Measurements from ENCODE around the gene BCDIN3D. TPM values are rescaled to one million over a fixed set of nuclear protein-coding genes. Genes with fewer than 3 reads are reported as not detected.

Gene BCDIN3D
- total RNA-seq, 1 donor from 2014 or later = 3.3 TPM

DNA sequence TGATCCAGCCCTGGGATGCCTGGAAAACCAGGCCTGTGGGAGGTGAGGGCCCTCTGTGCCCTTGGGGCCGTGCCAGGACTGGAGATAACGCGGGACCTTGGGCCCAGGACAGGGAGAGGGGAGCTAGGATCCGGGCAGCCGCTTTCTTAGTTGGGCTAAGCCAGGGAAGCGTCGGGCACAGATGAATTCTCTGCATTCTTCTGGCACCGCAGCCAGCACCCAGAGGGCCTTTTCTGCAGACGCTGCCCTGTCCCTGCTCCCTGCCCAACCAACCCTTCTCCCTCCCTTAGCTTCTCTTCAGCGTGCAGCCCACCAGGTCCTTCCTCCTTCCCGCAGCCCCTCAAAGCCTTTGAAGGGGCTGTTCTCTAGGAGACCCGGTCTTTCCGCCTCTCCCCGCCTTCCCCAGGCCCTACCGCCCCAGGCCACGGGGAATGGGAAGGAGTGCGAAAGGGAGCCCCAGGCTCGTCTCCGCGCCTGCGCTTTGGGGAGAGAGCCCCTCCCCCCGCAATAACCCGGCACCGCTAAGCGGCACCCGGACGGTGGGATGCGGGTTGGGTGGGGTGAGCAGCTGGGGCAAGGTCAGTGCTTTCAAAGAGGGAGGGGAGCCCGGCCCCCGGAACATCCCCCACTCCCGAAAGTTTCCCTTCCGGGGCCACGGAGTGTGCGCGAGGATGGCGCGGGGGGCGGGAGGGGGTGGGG, 15.4 kb downstream of the BCDIN3D start:
- TF ChIP-seq, protein P1, sequence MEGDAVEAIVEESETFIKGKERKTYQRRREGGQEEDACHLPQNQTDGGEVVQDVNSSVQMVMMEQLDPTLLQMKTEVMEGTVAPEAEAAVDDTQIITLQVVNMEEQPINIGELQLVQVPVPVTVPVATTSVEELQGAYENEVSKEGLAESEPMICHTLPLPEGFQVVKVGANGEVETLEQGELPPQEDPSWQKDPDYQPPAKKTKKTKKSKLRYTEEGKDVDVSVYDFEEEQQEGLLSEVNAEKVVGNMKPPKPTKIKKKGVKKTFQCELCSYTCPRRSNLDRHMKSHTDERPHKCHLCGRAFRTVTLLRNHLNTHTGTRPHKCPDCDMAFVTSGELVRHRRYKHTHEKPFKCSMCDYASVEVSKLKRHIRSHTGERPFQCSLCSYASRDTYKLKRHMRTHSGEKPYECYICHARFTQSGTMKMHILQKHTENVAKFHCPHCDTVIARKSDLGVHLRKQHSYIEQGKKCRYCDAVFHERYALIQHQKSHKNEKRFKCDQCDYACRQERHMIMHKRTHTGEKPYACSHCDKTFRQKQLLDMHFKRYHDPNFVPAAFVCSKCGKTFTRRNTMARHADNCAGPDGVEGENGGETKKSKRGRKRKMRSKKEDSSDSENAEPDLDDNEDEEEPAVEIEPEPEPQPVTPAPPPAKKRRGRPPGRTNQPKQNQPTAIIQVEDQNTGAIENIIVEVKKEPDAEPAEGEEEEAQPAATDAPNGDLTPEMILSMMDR (IDR thresholded peaks at IDR 0.05) = no peak
- peaks cover 52% of the 10 kb centered on the region for H3K4me1 Mint-ChIP-seq (ENCODE audit: low read depth)
- DNase-seq (ENCODE audit: low spot score) = no peak

DNA sequence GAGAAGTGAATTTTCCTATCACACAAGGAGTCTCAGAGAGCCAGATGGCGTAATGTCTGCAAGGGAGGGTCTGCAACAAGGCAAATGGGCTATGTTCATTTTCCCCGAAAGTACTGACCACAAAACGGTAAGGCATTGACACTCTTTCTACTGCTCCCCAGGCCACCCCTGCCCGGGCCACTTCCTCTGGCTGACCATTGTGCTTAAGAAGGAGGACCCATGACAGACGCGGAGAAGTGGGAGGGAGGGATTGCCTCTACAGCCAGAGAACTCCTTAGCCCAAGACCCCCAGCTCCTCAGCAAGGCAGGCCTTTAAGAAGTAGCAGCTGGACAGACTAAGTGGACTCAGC, 15.9 kb downstream of the BCDIN3D start:
- DNase-seq (ENCODE audit: low spot score) = no peak
- Mint-ChIP-seq H3K9me3 (ENCODE audit: low read depth) (no peaks in the 10 kb centered on the region), H3K27me3 (ENCODE audit: low read depth) (no peaks in the 10 kb centered on the region), H3K36me3 (ENCODE audit: low read depth) (peaks cover 2% of the 10 kb centered on the region), H3K4me1 (ENCODE audit: low read depth) (peaks cover 48% of the 10 kb centered on the region), H3K27ac (ENCODE audit: unreplicated experiment) (peak overlapping the region; percentile 94), H3K4me3 (ENCODE audit: unreplicated experiment) (peak overlapping the region; percentile 83)
- TF ChIP-seq, protein P1 (IDR thresholded peaks at IDR 0.05) = no peak

More for the DNA sequence above, 15.4 kb downstream of the BCDIN3D start:
- H3K9me3 Mint-ChIP-seq (ENCODE audit: low read depth) = no peaks in the 10 kb centered on the region
- peaks cover 2% of the 10 kb centered on the region for H3K36me3 Mint-ChIP-seq (ENCODE audit: low read depth)
- no peaks in the 10 kb centered on the region for H3K27me3 Mint-ChIP-seq (ENCODE audit: low read depth)
- H3K4me3 Mint-ChIP-seq (ENCODE audit: unreplicated experiment) = peak overlapping the region; percentile 83
- peak overlapping the region; percentile 94 for H3K27ac Mint-ChIP-seq (ENCODE audit: unreplicated experiment)

DNA sequence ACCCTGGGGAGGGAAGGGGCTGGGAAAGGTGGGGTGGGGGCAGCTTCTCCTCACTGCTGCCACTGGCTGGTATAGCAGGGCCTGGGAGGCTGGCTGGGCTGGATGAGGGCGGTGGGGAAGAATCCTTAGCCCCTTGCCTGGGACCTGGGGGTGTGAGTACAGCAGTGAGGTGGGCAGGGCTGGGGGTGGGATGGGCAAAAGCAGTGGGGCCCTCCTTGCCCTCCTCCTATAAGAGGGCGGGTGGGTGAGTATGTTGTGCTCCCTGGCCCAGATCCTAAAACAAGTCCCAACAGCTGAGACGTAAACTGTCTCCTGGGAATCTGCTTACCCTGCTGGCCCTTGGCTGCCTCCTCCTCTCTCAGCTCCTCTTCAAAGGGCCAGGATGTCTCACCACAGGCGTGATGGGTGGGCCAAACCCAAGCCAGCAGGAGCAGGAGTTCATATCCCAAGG, 16.9 kb downstream of the BCDIN3D start:
- Mint-ChIP-seq H3K36me3 (ENCODE audit: low read depth) (peaks cover 2% of the 10 kb centered on the region), H3K4me1 (ENCODE audit: low read depth) (peaks cover 53% of the 10 kb centered on the region), H3K27ac (ENCODE audit: unreplicated experiment) (peak overlapping the region; percentile 94), H3K27me3 (ENCODE audit: low read depth) (no peaks in the 10 kb centered on the region), H3K4me3 (ENCODE audit: unreplicated experiment) (peak overlapping the region; percentile 83), H3K9me3 (ENCODE audit: low read depth) (no peaks in the 10 kb centered on the region)
- TF ChIP-seq, protein P1 (IDR thresholded peaks at IDR 0.05) = no peak
- no peak for DNase-seq (ENCODE audit: low spot score)

- Mint-ChIP-seq H3K4me1 (ENCODE audit: low read depth) (peaks cover 55% of the 10 kb centered on the region), H3K4me3 (ENCODE audit: unreplicated experiment) (peak overlapping the region; percentile 39), H3K27ac (ENCODE audit: unreplicated experiment) (peak overlapping the region; percentile 80), H3K36me3 (ENCODE audit: low read depth) (peaks cover 2% of the 10 kb centered on the region), H3K9me3 (ENCODE audit: low read depth) (no peaks in the 10 kb centered on the region), H3K27me3 (ENCODE audit: low read depth) (no peaks in the 10 kb centered on the region)
- TF ChIP-seq, protein P1 (IDR thresholded peaks at IDR 0.05) = no peak
- DNase-seq (ENCODE audit: low spot score) = no peak
These were observed 17.4 kb downstream of the BCDIN3D start for GRCh38 chr12:49825360-49825970.

DNA sequence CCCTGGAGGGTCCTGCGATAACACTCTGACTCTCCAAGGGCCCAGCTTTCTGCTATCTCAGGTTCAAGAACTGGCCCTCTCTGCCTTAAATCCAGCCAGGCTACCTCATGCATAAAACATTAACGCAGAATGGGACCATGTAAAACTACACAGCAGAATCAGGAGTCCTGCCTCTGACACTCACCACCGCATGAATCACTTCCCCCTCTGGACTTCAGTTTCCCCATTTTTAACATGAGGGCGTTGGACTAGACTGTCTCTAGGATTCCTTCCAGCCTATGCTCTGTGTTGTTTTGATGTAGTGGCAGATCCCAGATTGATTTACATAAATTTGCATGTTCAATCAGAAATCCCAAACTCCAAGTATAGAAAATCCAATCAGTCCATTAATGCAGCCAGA, 18.0 kb downstream of the BCDIN3D start:
- Mint-ChIP-seq H3K4me1 (ENCODE audit: low read depth) (peaks cover 57% of the 10 kb centered on the region), H3K27ac (ENCODE audit: unreplicated experiment) (peak overlapping the region; percentile 80), H3K36me3 (ENCODE audit: low read depth) (peaks cover 2% of the 10 kb centered on the region), H3K4me3 (ENCODE audit: unreplicated experiment) (peak overlapping the region; percentile 39), H3K9me3 (ENCODE audit: low read depth) (no peaks in the 10 kb centered on the region), H3K27me3 (ENCODE audit: low read depth) (no peaks in the 10 kb centered on the region)
- TF ChIP-seq, protein P1 (IDR thresholded peaks at IDR 0.05) = no peak
- DNase-seq (ENCODE audit: low spot score) = no peak

All from chondrocyte (in vitro differentiated cells).